GM18517 (cell line): ENCODE measurements around the gene SMC1B.
"Not testable (repeated sequence)": the region's sequence is repeated elsewhere in the genome, so short reads cannot be mapped to it uniquely, and the experiment has no call there.

Experiments used
- ATAC-seq: cut with Tn5 transposase; IDR thresholded peaks from one replicate; pipeline ENCODE4 v1.9.1; 2021; ENCODE audit warnings: mild to moderate bottlenecking, moderate library complexity; ENCODE audit not compliant: unreplicated experiment

The SMC1B gene

GRCh38 chr22:45444168-45444567, 30.8 kb upstream of the SMC1B start:
- ATAC-seq: no peak

GRCh38 chr22:45442116-45442515, 28.7 kb upstream of the SMC1B start:
- no peak for ATAC-seq

GRCh38 chr22:45441138-45441537, 27.7 kb upstream of the SMC1B start:
- ATAC-seq: no peak

GRCh38 chr22:45440688-45441087, 27.3 kb upstream of the SMC1B start:
- ATAC-seq: not testable (repeated sequence)

- ATAC-seq: no peak
These were observed 24.9 kb upstream of the SMC1B start for GRCh38 chr22:45438336-45438735.

- not testable (repeated sequence) for ATAC-seq
These were observed 23.6 kb upstream of the SMC1B start for GRCh38 chr22:45436871-45437517.

- ATAC-seq: no peak
These were observed 22.2 kb upstream of the SMC1B start for GRCh38 chr22:45435544-45436139.

GRCh38 chr22:45434981-45435380, 21.6 kb upstream of the SMC1B start:
- ATAC-seq: no peak

GRCh38 chr22:45430871-45431270, 17.5 kb upstream of the SMC1B start:
- ATAC-seq: no peak

GRCh38 chr22:45429981-45430775, 16.8 kb upstream of the SMC1B start:
- no peak for ATAC-seq

GRCh38 chr22:45429424-45429823, 16.0 kb upstream of the SMC1B start:
- ATAC-seq: no peak

- no peak for ATAC-seq
These were observed 15.3 kb upstream of the SMC1B start for GRCh38 chr22:45428391-45429385.

GRCh38 chr22:45427114-45427513, 13.7 kb upstream of the SMC1B start:
- no peak for ATAC-seq

- no peak for ATAC-seq
These were observed 13.0 kb upstream of the SMC1B start for GRCh38 chr22:45426387-45426786.

- no peak for ATAC-seq
These were observed 12.3 kb upstream of the SMC1B start for GRCh38 chr22:45425531-45426265.

GRCh38 chr22:45425101-45425500, 11.7 kb upstream of the SMC1B start:
- ATAC-seq: no peak

GRCh38 chr22:45424241-45424731, 10.9 kb upstream of the SMC1B start:
- no peak for ATAC-seq

- ATAC-seq: no peak
These were observed 10.1 kb upstream of the SMC1B start for GRCh38 chr22:45423524-45423923.

- ATAC-seq: no peak
These were observed 9.0 kb upstream of the SMC1B start for GRCh38 chr22:45422237-45422983.
